Measurements from ENCODE around the gene MOSMO. TPM values are rescaled to one million over a fixed set of nuclear protein-coding genes. Genes with fewer than 3 reads are reported as not detected.

Gene MOSMO
- total RNA-seq, 1 experiment from 2014 or later: 12.4 TPM

- no TSS peak for BruUV-seq (replicated peaks)
Observed at GRCh38 chr16:22063888-22064467, 56.1 kb downstream of the MOSMO start.

GRCh38 chr16:22065252-22065651 is 57.3 kb downstream of the MOSMO start:
- H3K9me3 ChIP-seq (ENCODE audit: low read length): no peaks in the 10 kb centered on the region
- ChIA-PET POLR2A (ENCODE audit: unreplicated experiment) (no interaction called here), CTCF (no interaction called here)
- no peaks in the 10 kb centered on the region for H3K4me1 ChIP-seq (ENCODE audit: insufficient read depth, low read length)
- no peaks in the 10 kb centered on the region for H4K20me1 ChIP-seq (ENCODE audit: low read length)
- DNase-seq (no peak), ATAC-seq (no peak)
- no peak for TF ChIP-seq EZH2phosphoT487 (IDR thresholded peaks at IDR 0.05; ENCODE audit: borderline replicate concordance, low read length)
- no peak for TF ChIP-seq EZH2 (IDR thresholded peaks at IDR 0.05; ENCODE audit: low read length, unreplicated experiment)
- no peak for TF ChIP-seq CTCF (conservative IDR thresholded peaks at IDR 0.05; ENCODE audit: low read depth, low read length)
- H3F3A ChIP-seq (ENCODE audit: low read length, unreplicated experiment): no peaks in the 10 kb centered on the region
- BruUV-seq (replicated peaks): no TSS peak
- no peaks in the 10 kb centered on the region for H3K27me3 ChIP-seq (ENCODE audit: low read length)
- H3K9me2 ChIP-seq (replicated peaks; ENCODE audit: low read length): no peaks in the 10 kb centered on the region
- peaks cover 24% of the 10 kb centered on the region for H3K79me2 ChIP-seq (ENCODE audit: low read length)
- no peak overlapping the region for H3K27ac ChIP-seq (ENCODE audit: low read length)
- no peak overlapping the region for H3K9ac ChIP-seq (ENCODE audit: low read length)
- peaks cover 13% of the 10 kb centered on the region for H3K36me3 ChIP-seq (ENCODE audit: low read depth, low read length)
- H3K4me2 ChIP-seq (ENCODE audit: low read length): no peak overlapping the region
- no peak overlapping the region for H2AFZ ChIP-seq (ENCODE audit: low read length)
- intact Hi-C loops (cut with micrococcal nuclease): no loop called here
- H3K4me3 ChIP-seq (ENCODE audit: low read length): no peak overlapping the region

More at GRCh38 chr16:22063888-22064467, 56.1 kb downstream of the MOSMO start:
- Histone ChIP-seq H3K4me3 (ENCODE audit: low read length) (no peak overlapping the region), H3K27ac (ENCODE audit: low read length) (no peak overlapping the region), H3K36me3 (ENCODE audit: low read depth, low read length) (peaks cover 13% of the 10 kb centered on the region), H3K9ac (ENCODE audit: low read length) (no peak overlapping the region), H2AFZ (ENCODE audit: low read length) (no peak overlapping the region), H3K4me2 (ENCODE audit: low read length) (no peak overlapping the region), H3K9me3 (ENCODE audit: low read length) (no peaks in the 10 kb centered on the region), H3K27me3 (ENCODE audit: low read length) (no peaks in the 10 kb centered on the region), H4K20me1 (ENCODE audit: low read length) (no peaks in the 10 kb centered on the region), H3F3A (ENCODE audit: low read length, unreplicated experiment) (no peaks in the 10 kb centered on the region), H3K4me1 (ENCODE audit: insufficient read depth, low read length) (no peaks in the 10 kb centered on the region), H3K9me2 (replicated peaks; ENCODE audit: low read length) (no peaks in the 10 kb centered on the region), H3K79me2 (ENCODE audit: low read length) (peaks cover 15% of the 10 kb centered on the region; the same call in 1 of the 2 replicates)
- TF ChIP-seq CTCF (conservative IDR thresholded peaks at IDR 0.05; ENCODE audit: low read depth, low read length) (no peak), EZH2 (IDR thresholded peaks at IDR 0.05; ENCODE audit: low read length, unreplicated experiment) (no peak), EZH2phosphoT487 (IDR thresholded peaks at IDR 0.05; ENCODE audit: borderline replicate concordance, low read length) (no peak)
- intact Hi-C loops (cut with micrococcal nuclease): no loop called here
- ChIA-PET POLR2A (ENCODE audit: unreplicated experiment) (no interaction called here), CTCF (no interaction called here)
- DNase-seq (no peak), ATAC-seq (no peak)
